GM23338 (cell line): ENCODE measurements around the gene RIT2. TPM values are rescaled to one million over a fixed set of nuclear protein-coding genes. Genes with fewer than 3 reads are reported as not detected.

Source experiments
- ATAC-seq: fragments of 200-7000 bp; cut with Tn5 transposase; 3 replicates; pipeline ENCODE4 v1.9.1; 2020
- DNase-seq: peaks from one replicate; pipeline ENCODE4 v3.0.0-alpha.2; 2015; ENCODE audit warnings: low spot score
- H2AFZ ChIP-seq: fragments of 200-600 bp; sonication (generic); 2 replicates; pipeline ENCODE4 v1.8.0; 2016; ENCODE audit warnings: antibody characterized with exemption, mild to moderate bottlenecking, moderate library complexity
- H3F3A ChIP-seq: fragments of 200-600 bp; sonication (generic); replicated peaks from 2 replicates; pipeline ENCODE4 v1.8.0; 2017; ENCODE audit warnings: antibody characterized with exemption, mixed run types, low read depth
- H3K27ac ChIP-seq: fragments of 200-600 bp; sonication (generic); 2 replicates; pipeline ENCODE4 v1.6.1; 2016; ENCODE audit warnings: low read depth
- H3K27me3 ChIP-seq: fragments of 200-600 bp; sonication (generic); 2 replicates; pipeline ENCODE4 v1.8.0; 2016; ENCODE audit warnings: mild to moderate bottlenecking, mixed run types, moderate library complexity; ENCODE audit not compliant: insufficient read depth
- H3K36me3 ChIP-seq: fragments of 200-600 bp; sonication (generic); 2 replicates; pipeline ENCODE4 v1.8.0; 2016; ENCODE audit warnings: mild to moderate bottlenecking; ENCODE audit not compliant: insufficient read depth
- H3K4me1 ChIP-seq: fragments of 200-600 bp; sonication (generic); 2 replicates; pipeline ENCODE4 v1.8.0; 2016; ENCODE audit warnings: mild to moderate bottlenecking, moderate library complexity; ENCODE audit not compliant: insufficient read depth
- H3K4me2 ChIP-seq: fragments of 200-600 bp; sonication (generic); 2 replicates; pipeline ENCODE4 v1.7.1; 2017; ENCODE audit warnings: mixed run types
- H3K4me3 ChIP-seq: fragments of 200-600 bp; sonication (generic); 2 replicates; pipeline ENCODE4 v1.6.1; 2016; ENCODE audit warnings: mixed run types
- H3K79me2 ChIP-seq: fragments of 200-600 bp; sonication (generic); replicated peaks from 2 replicates; pipeline ENCODE4 v1.8.0; 2017; ENCODE audit warnings: mild to moderate bottlenecking; ENCODE audit not compliant: insufficient read depth
- H3K9me2 ChIP-seq: fragments of 200-600 bp; sonication (generic); 2 replicates; pipeline ENCODE4 v1.8.0; 2017; ENCODE audit not compliant: insufficient read depth
- H4K20me1 ChIP-seq: fragments of 200-600 bp; sonication (generic); replicated peaks from 2 replicates; pipeline ENCODE4 v1.8.0; 2017; ENCODE audit warnings: mild to moderate bottlenecking; ENCODE audit not compliant: insufficient read depth
- H3K27ac Mint-ChIP-seq: 2 replicates; pipeline ENCODE4 v1.8.0; 2020; ENCODE audit warnings: inconsistent platforms, mild to moderate bottlenecking, moderate library complexity, mixed read lengths
- H3K27me3 Mint-ChIP-seq: 3 replicates; pipeline ENCODE4 v1.8.0; 2022; ENCODE audit warnings: low read depth, mild to moderate bottlenecking, moderate library complexity, mixed read lengths, inconsistent platforms; ENCODE audit not compliant: insufficient read depth, poor library complexity
- H3K36me3 Mint-ChIP-seq: 3 replicates; pipeline ENCODE4 v1.8.0; 2021; ENCODE audit warnings: low read depth, mild to moderate bottlenecking, inconsistent platforms, moderate library complexity, mixed read lengths
- H3K4me1 Mint-ChIP-seq: 3 replicates; pipeline ENCODE4 v1.8.0; 2020; ENCODE audit warnings: mild to moderate bottlenecking, inconsistent platforms, mixed read lengths
- H3K4me3 Mint-ChIP-seq: 3 replicates; pipeline ENCODE4 v1.8.0; 2021; ENCODE audit warnings: moderate library complexity, mild to moderate bottlenecking, inconsistent platforms, mixed read lengths
- H3K9me3 Mint-ChIP-seq: 3 replicates; pipeline ENCODE4 v1.8.0; 2020; ENCODE audit warnings: moderate library complexity, mild to moderate bottlenecking, inconsistent platforms, mixed read lengths
- CREB1 ChIP-seq: fragments of 250-450 bp; sonication (Bioruptor Pico); IDR thresholded peaks from 2 replicates; pipeline ENCODE4 v1.5.0; 2020; ENCODE audit warnings: low read depth, mild to moderate bottlenecking, moderate library complexity
- EZH2 ChIP-seq: fragments of 200-600 bp; sonication (generic); IDR thresholded peaks from one replicate; pipeline ENCODE4 v1.8.0; 2017; ENCODE audit warnings: antibody characterized with exemption, mild to moderate bottlenecking, low read depth; ENCODE audit not compliant: unreplicated experiment
- EZH2phosphoT487 ChIP-seq: fragments of 200-600 bp; sonication (generic); IDR thresholded peaks from one replicate; pipeline ENCODE4 v1.8.1; 2018; ENCODE audit warnings: antibody characterized with exemption; ENCODE audit not compliant: unreplicated experiment
- JUNB ChIP-seq: IDR thresholded peaks from one replicate; pipeline ENCODE4 v1.6.1; 2016; ENCODE audit warnings: antibody characterized with exemption; ENCODE audit not compliant: unreplicated experiment
- NANOG ChIP-seq: IDR thresholded peaks from 2 replicates; pipeline ENCODE4 v1.6.1; 2016; ENCODE audit warnings: antibody characterized with exemption, borderline replicate concordance
- POLR2AphosphoS5 ChIP-seq: IDR thresholded peaks from 2 replicates; pipeline ENCODE4 v1.6.1; 2016; ENCODE audit warnings: antibody characterized with exemption, low read depth
- STAT1 ChIP-seq: IDR thresholded peaks from one replicate; pipeline ENCODE4 v1.6.1; 2016; ENCODE audit warnings: antibody characterized with exemption; ENCODE audit not compliant: unreplicated experiment
- ZNF114 ChIP-seq: fragments of 250-450 bp; sonication (Bioruptor Pico); IDR thresholded peaks from 2 replicates; pipeline ENCODE4 v1.5.0; 2020; ENCODE audit warnings: mild to moderate bottlenecking, moderate library complexity
- ZNF331 ChIP-seq: fragments of 250-450 bp; sonication (Bioruptor Pico); IDR thresholded peaks from 2 replicates; pipeline ENCODE4 v1.5.0; 2020; ENCODE audit warnings: low read depth, mild to moderate bottlenecking, moderate library complexity
- polyA plus RNA-seq: library from polyadenylated mRNA; unstranded; fragments of >200 nt; fragmentation: Nextera tagmentation; extraction: Ambion mirVana; gene quantifications from 2 replicates; pipeline ENCODE4 v1.2.1, GENCODE V29; 2016
- total RNA-seq: library from RNA; depleted of rRNA; stranded (reverse); fragments of >200 nt; shearing (Covaris generic); gene quantifications from 2 replicates; pipeline ENCODE4 v1.2.3, GENCODE V29; 2014
- TF ChIP-seq, protein P1 (sequence below), 2 experiments: fragments of 200-600 bp in 1 of 2; sonication (generic) in 1 of 2; conservative IDR thresholded peaks; 2 replicates each; pipeline versions ENCODE4 v1.5.1 to v1.6.1; 2016 to 2017; ENCODE audit warnings: antibody characterized with exemption in 2 of 2, low read depth in 2 of 2, mild to moderate bottlenecking in 2 of 2, moderate library complexity in 1 of 2
- TF ChIP-seq, protein P2 (sequence below): IDR thresholded peaks from 2 replicates; pipeline ENCODE4 v1.6.1; 2016; ENCODE audit warnings: antibody characterized with exemption
- TF ChIP-seq, protein P3 (sequence below): IDR thresholded peaks from one replicate; pipeline ENCODE4 v1.6.1; 2018; ENCODE audit warnings: antibody characterized with exemption; ENCODE audit not compliant: unreplicated experiment
- TF ChIP-seq, protein P4 (sequence below): fragments of 250-450 bp; sonication (Bioruptor Pico); IDR thresholded peaks from 2 replicates; pipeline ENCODE4 v1.5.0; 2020; ENCODE audit warnings: mild to moderate bottlenecking, moderate library complexity

Gene RIT2
- total and polyA plus RNA-seq, 2 experiments from 2014 or later = 1.9 to 8.8 TPM

DNA sequence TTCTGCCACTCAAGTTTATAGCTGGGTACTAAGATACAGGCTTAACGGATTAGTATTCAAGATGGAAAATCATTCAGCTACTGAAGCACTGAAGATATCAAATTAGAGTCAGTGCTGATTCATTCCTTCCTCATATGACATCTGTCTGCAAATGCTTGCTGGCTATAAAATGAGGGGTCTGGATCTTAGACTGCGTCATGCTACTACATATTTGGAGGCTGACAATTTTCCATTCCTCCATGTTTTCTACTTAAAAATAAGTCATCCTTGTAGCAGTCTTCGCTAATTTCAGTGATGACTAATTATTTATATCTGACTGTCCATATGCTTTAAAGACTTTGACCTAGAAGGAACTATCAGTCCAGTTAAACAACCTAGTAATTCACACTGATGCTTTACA is 233.4 kb downstream of the RIT2 start:
- H3K27me3 Mint-ChIP-seq = no peaks in the 10 kb centered on the region
- Histone ChIP-seq H3K4me1 (peaks cover 2% of the 10 kb centered on the region), H3K27me3 (no peaks in the 10 kb centered on the region), H3F3A (no peaks in the 10 kb centered on the region), H4K20me1 (no peaks in the 10 kb centered on the region), H3K79me2 (no peaks in the 10 kb centered on the region), H2AFZ (no peak overlapping the region), H3K27ac (no peak overlapping the region), H3K4me2 (no peak overlapping the region), H3K36me3 (no peaks in the 10 kb centered on the region), H3K4me3 (no peak overlapping the region), H3K9me2 (peaks cover 4% of the 10 kb centered on the region; the same call in 1 of the 2 replicates)
- H3K9me3 Mint-ChIP-seq = no peaks in the 10 kb centered on the region
- peaks cover 2% of the 10 kb centered on the region; the same call in 1 of the 3 replicates for H3K4me1 Mint-ChIP-seq
- no peak for DNase-seq
- H3K36me3 Mint-ChIP-seq = no peaks in the 10 kb centered on the region
- TF ChIP-seq, protein P1, sequence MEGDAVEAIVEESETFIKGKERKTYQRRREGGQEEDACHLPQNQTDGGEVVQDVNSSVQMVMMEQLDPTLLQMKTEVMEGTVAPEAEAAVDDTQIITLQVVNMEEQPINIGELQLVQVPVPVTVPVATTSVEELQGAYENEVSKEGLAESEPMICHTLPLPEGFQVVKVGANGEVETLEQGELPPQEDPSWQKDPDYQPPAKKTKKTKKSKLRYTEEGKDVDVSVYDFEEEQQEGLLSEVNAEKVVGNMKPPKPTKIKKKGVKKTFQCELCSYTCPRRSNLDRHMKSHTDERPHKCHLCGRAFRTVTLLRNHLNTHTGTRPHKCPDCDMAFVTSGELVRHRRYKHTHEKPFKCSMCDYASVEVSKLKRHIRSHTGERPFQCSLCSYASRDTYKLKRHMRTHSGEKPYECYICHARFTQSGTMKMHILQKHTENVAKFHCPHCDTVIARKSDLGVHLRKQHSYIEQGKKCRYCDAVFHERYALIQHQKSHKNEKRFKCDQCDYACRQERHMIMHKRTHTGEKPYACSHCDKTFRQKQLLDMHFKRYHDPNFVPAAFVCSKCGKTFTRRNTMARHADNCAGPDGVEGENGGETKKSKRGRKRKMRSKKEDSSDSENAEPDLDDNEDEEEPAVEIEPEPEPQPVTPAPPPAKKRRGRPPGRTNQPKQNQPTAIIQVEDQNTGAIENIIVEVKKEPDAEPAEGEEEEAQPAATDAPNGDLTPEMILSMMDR (conservative IDR thresholded peaks at IDR 0.05; ENCODE audit: low read depth in 2 of 2) = no peak
- TF ChIP-seq ZNF114 (no peak), EZH2phosphoT487 (no peak), STAT1 (no peak), JUNB (no peak), ZNF331 (CRISPR knock-in tag) (no peak), NANOG (no peak), POLR2AphosphoS5 (no peak), EZH2 (no peak), CREB1 (CRISPR knock-in tag) (no peak)
- TF ChIP-seq, protein P2, sequence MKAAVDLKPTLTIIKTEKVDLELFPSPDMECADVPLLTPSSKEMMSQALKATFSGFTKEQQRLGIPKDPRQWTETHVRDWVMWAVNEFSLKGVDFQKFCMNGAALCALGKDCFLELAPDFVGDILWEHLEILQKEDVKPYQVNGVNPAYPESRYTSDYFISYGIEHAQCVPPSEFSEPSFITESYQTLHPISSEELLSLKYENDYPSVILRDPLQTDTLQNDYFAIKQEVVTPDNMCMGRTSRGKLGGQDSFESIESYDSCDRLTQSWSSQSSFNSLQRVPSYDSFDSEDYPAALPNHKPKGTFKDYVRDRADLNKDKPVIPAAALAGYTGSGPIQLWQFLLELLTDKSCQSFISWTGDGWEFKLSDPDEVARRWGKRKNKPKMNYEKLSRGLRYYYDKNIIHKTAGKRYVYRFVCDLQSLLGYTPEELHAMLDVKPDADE = no peak
- TF ChIP-seq, protein P3, sequence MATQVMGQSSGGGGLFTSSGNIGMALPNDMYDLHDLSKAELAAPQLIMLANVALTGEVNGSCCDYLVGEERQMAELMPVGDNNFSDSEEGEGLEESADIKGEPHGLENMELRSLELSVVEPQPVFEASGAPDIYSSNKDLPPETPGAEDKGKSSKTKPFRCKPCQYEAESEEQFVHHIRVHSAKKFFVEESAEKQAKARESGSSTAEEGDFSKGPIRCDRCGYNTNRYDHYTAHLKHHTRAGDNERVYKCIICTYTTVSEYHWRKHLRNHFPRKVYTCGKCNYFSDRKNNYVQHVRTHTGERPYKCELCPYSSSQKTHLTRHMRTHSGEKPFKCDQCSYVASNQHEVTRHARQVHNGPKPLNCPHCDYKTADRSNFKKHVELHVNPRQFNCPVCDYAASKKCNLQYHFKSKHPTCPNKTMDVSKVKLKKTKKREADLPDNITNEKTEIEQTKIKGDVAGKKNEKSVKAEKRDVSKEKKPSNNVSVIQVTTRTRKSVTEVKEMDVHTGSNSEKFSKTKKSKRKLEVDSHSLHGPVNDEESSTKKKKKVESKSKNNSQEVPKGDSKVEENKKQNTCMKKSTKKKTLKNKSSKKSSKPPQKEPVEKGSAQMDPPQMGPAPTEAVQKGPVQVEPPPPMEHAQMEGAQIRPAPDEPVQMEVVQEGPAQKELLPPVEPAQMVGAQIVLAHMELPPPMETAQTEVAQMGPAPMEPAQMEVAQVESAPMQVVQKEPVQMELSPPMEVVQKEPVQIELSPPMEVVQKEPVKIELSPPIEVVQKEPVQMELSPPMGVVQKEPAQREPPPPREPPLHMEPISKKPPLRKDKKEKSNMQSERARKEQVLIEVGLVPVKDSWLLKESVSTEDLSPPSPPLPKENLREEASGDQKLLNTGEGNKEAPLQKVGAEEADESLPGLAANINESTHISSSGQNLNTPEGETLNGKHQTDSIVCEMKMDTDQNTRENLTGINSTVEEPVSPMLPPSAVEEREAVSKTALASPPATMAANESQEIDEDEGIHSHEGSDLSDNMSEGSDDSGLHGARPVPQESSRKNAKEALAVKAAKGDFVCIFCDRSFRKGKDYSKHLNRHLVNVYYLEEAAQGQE = no peak
- TF ChIP-seq, protein P4, sequence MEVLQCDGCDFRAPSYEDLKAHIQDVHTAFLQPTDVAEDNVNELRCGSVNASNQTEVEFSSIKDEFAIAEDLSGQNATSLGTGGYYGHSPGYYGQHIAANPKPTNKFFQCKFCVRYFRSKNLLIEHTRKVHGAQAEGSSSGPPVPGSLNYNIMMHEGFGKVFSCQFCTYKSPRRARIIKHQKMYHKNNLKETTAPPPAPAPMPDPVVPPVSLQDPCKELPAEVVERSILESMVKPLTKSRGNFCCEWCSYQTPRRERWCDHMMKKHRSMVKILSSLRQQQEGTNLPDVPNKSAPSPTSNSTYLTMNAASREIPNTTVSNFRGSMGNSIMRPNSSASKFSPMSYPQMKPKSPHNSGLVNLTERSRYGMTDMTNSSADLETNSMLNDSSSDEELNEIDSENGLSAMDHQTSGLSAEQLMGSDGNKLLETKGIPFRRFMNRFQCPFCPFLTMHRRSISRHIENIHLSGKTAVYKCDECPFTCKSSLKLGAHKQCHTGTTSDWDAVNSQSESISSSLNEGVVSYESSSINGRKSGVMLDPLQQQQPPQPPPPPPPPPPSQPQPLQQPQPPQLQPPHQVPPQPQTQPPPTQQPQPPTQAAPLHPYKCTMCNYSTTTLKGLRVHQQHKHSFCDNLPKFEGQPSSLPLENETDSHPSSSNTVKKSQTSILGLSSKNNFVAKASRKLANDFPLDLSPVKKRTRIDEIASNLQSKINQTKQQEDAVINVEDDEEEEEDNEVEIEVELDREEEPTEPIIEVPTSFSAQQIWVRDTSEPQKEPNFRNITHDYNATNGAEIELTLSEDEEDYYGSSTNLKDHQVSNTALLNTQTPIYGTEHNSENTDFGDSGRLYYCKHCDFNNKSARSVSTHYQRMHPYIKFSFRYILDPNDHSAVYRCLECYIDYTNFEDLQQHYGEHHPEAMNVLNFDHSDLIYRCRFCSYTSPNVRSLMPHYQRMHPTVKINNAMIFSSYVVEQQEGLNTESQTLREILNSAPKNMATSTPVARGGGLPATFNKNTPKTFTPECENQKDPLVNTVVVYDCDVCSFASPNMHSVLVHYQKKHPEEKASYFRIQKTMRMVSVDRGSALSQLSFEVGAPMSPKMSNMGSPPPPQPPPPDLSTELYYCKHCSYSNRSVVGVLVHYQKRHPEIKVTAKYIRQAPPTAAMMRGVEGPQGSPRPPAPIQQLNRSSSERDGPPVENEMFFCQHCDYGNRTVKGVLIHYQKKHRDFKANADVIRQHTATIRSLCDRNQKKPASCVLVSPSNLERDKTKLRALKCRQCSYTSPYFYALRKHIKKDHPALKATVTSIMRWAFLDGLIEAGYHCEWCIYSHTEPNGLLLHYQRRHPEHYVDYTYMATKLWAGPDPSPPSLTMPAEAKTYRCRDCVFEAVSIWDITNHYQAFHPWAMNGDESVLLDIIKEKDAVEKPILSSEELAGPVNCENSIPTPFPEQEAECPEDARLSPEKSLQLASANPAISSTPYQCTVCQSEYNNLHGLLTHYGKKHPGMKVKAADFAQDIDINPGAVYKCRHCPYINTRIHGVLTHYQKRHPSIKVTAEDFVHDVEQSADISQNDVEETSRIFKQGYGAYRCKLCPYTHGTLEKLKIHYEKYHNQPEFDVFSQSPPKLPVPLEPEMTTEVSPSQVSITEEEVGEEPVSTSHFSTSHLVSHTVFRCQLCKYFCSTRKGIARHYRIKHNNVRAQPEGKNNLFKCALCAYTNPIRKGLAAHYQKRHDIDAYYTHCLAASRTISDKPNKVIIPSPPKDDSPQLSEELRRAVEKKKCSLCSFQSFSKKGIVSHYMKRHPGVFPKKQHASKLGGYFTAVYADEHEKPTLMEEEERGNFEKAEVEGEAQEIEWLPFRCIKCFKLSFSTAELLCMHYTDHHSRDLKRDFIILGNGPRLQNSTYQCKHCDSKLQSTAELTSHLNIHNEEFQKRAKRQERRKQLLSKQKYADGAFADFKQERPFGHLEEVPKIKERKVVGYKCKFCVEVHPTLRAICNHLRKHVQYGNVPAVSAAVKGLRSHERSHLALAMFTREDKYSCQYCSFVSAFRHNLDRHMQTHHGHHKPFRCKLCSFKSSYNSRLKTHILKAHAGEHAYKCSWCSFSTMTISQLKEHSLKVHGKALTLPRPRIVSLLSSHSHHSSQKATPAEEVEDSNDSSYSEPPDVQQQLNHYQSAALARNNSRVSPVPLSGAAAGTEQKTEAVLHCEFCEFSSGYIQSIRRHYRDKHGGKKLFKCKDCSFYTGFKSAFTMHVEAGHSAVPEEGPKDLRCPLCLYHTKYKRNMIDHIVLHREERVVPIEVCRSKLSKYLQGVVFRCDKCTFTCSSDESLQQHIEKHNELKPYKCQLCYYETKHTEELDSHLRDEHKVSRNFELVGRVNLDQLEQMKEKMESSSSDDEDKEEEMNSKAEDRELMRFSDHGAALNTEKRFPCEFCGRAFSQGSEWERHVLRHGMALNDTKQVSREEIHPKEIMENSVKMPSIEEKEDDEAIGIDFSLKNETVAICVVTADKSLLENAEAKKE = no peak
- H3K4me3 Mint-ChIP-seq = no peak overlapping the region
- ATAC-seq = no peak
- no peak overlapping the region for H3K27ac Mint-ChIP-seq
